Measurements from ENCODE around the gene CLSTN2. TPM values are rescaled to one million over a fixed set of nuclear protein-coding genes. Genes with fewer than 3 reads are reported as not detected.

CLSTN2 gene
- total RNA-seq, 1 experiment from 2014 or later, result 0.02 TPM

GRCh38 chr3:140576449-140576848 lies 641.5 kb downstream of the CLSTN2 start:
- no peak overlapping the region for H3K9ac ChIP-seq (ENCODE audit: low read length)
- H3K27me3 ChIP-seq (ENCODE audit: insufficient read depth, low read length), result peaks cover 35% of the 10 kb centered on the region; the same call in 1 of the 2 replicates
- H3K4me1 ChIP-seq (ENCODE audit: control insufficient read depth in 1 of 2, insufficient read depth in 2 of 2, low read length in 2 of 2), result no peaks in the 10 kb centered on the region
- no peaks in the 10 kb centered on the region for H3K9me3 ChIP-seq (ENCODE audit: control insufficient read depth in 1 of 2, insufficient read depth in 1 of 2, low read depth in 1 of 2, low read length in 2 of 2)
- CTCF ChIA-PET, result no interaction called here
- BruUV-seq (replicated peaks), result no TSS peak
- intact Hi-C loops (cut with micrococcal nuclease), result loop anchor here (10.0 kb wide), 1 partner anchor 288 kb away; no protein-coding TSS in a partner anchor
- no peak for ATAC-seq
- POLR2A ChIA-PET, result no interaction called here
- no peak overlapping the region for H3K4me3 ChIP-seq (replicated peaks in 1 of 2; ENCODE audit: low read depth in 1 of 2, low read length in 2 of 2)
- H3K27ac ChIP-seq (ENCODE audit: low read depth, low read length), result no peak overlapping the region
- H4K20me1 ChIP-seq (ENCODE audit: insufficient read depth), result no peaks in the 10 kb centered on the region
- H3K79me2 ChIP-seq (ENCODE audit: insufficient read depth, low read length), result no peaks in the 10 kb centered on the region
- no peaks in the 10 kb centered on the region for H3K9me2 ChIP-seq (ENCODE audit: insufficient read depth)
- no peak for TF ChIP-seq TCF7L2 (IDR thresholded peaks at IDR 0.05; ENCODE audit: borderline replicate concordance, extremely low read depth, insufficient read depth, insufficient read length)
- TF ChIP-seq EZH2phosphoT487 (IDR thresholded peaks at IDR 0.05; ENCODE audit: borderline replicate concordance), result no peak
- TF ChIP-seq EZH2 (IDR thresholded peaks at IDR 0.05), result no peak
- RAD21 ChIA-PET (ENCODE audit: low non-redundant PET in 1 of 2, low total read pairs in 2 of 2, uncharacterized antibody in 2 of 2, unreplicated experiment in 2 of 2), result no interaction called here
- DNase-seq (ENCODE audit: low read depth, low spot score), result no peak
- no peaks in the 10 kb centered on the region for H3K36me3 ChIP-seq (ENCODE audit: control insufficient read depth in 1 of 2, insufficient read depth in 2 of 2, low read length in 2 of 2)
- no peak overlapping the region for H2AFZ ChIP-seq (ENCODE audit: low read depth, low read length, poor library complexity, severe bottlenecking)
- no peak overlapping the region for H3K4me2 ChIP-seq (ENCODE audit: low read length)

GRCh38 chr3:140577911-140578310 lies 642.9 kb downstream of the CLSTN2 start:
- Histone ChIP-seq H4K20me1 (ENCODE audit: insufficient read depth) (no peaks in the 10 kb centered on the region), H3K9me3 (ENCODE audit: control insufficient read depth in 1 of 2, insufficient read depth in 1 of 2, low read depth in 1 of 2, low read length in 2 of 2) (no peaks in the 10 kb centered on the region), H3K9me2 (ENCODE audit: insufficient read depth) (no peaks in the 10 kb centered on the region), H3K27me3 (ENCODE audit: insufficient read depth, low read length) (peaks cover 35% of the 10 kb centered on the region; the same call in 1 of the 2 replicates), H3K4me3 (replicated peaks in 1 of 2; ENCODE audit: low read depth in 1 of 2, low read length in 2 of 2) (no peak overlapping the region), H3K36me3 (ENCODE audit: control insufficient read depth in 1 of 2, insufficient read depth in 2 of 2, low read length in 2 of 2) (no peaks in the 10 kb centered on the region), H2AFZ (ENCODE audit: low read depth, low read length, poor library complexity, severe bottlenecking) (no peak overlapping the region), H3K79me2 (ENCODE audit: insufficient read depth, low read length) (no peaks in the 10 kb centered on the region), H3K4me2 (ENCODE audit: low read length) (no peak overlapping the region), H3K9ac (ENCODE audit: low read length) (no peak overlapping the region), H3K4me1 (ENCODE audit: control insufficient read depth in 1 of 2, insufficient read depth in 2 of 2, low read length in 2 of 2) (no peaks in the 10 kb centered on the region), H3K27ac (ENCODE audit: low read depth, low read length) (no peak overlapping the region)
- CTCF ChIA-PET, result no interaction called here
- BruUV-seq (replicated peaks), result no TSS peak
- DNase-seq (ENCODE audit: low read depth, low spot score) (no peak), ATAC-seq (no peak)
- RAD21 ChIA-PET (ENCODE audit: low non-redundant PET in 1 of 2, low total read pairs in 2 of 2, uncharacterized antibody in 2 of 2, unreplicated experiment in 2 of 2), result no interaction called here
- TF ChIP-seq ELF1 (IDR thresholded peaks at IDR 0.05; ENCODE audit: borderline replicate concordance, low read depth), result no peak
- TF ChIP-seq JUND (IDR thresholded peaks at IDR 0.05), result no peak
- no peak for TF ChIP-seq ZNF274 (IDR thresholded peaks at IDR 0.05; ENCODE audit: low read depth, low read length)
- POLR2A ChIA-PET, result no interaction called here
- intact Hi-C loops (cut with micrococcal nuclease), result loop anchor here (10.0 kb wide), 1 partner anchor 287 kb away; no protein-coding TSS in a partner anchor

All from HCT116 (cell line).